GM21423 (cell line): ENCODE data around the gene VAPA.

Experiments used
- ATAC-seq: cut with Tn5 transposase; IDR thresholded peaks from one replicate; pipeline ENCODE4 v1.9.1; 2021; ENCODE audit warnings: mild to moderate bottlenecking, moderate library complexity; ENCODE audit not compliant: unreplicated experiment

Gene VAPA

GRCh38 chr18:9968081-9968848 is 54.4 kb downstream of the VAPA start:
- no peak for ATAC-seq

- ATAC-seq: no peak
Measured at GRCh38 chr18:9969247-9969646, 55.4 kb downstream of the VAPA start.

- ATAC-seq: no peak
Measured at GRCh38 chr18:9971313-9971920, 57.6 kb downstream of the VAPA start.

GRCh38 chr18:9973470-9973869 is 59.7 kb downstream of the VAPA start:
- ATAC-seq: no peak

- ATAC-seq: no peak
Measured at GRCh38 chr18:9974279-9974915, 60.6 kb downstream of the VAPA start.

GRCh38 chr18:9975658-9976057 is 61.8 kb downstream of the VAPA start:
- no peak for ATAC-seq

GRCh38 chr18:9982711-9983110 is 68.9 kb downstream of the VAPA start:
- no peak for ATAC-seq

- ATAC-seq: no peak
Measured at GRCh38 chr18:9984080-9984479, 70.3 kb downstream of the VAPA start.

GRCh38 chr18:9985641-9986040 is 71.8 kb downstream of the VAPA start:
- ATAC-seq: no peak

- ATAC-seq: no peak
Measured at GRCh38 chr18:9986156-9986930, 72.5 kb downstream of the VAPA start.

GRCh38 chr18:9987345-9987744 is 73.5 kb downstream of the VAPA start:
- ATAC-seq: no peak

GRCh38 chr18:9987931-9988330 is 74.1 kb downstream of the VAPA start:
- ATAC-seq: no peak

GRCh38 chr18:9988665-9989064 is 74.8 kb downstream of the VAPA start:
- ATAC-seq: no peak

GRCh38 chr18:9989481-9989880 is 75.7 kb downstream of the VAPA start:
- ATAC-seq: no peak

GRCh38 chr18:9991011-9992000 is 77.5 kb downstream of the VAPA start:
- ATAC-seq: no peak

GRCh38 chr18:9992300-9992972 is 78.6 kb downstream of the VAPA start:
- ATAC-seq: no peak

GRCh38 chr18:9992973-9993520 is 79.2 kb downstream of the VAPA start:
- ATAC-seq: no peak

GRCh38 chr18:9993521-9994025 is 79.8 kb downstream of the VAPA start:
- no peak for ATAC-seq

GRCh38 chr18:9994026-9994570 is 80.3 kb downstream of the VAPA start:
- ATAC-seq: no peak
